GM19328 (cell line): Measurements from ENCODE around the gene INO80C.

Experiments
- ATAC-seq: cut with Tn5 transposase; IDR thresholded peaks from one replicate; pipeline ENCODE4 v1.9.1; 2021; ENCODE audit warnings: mild to moderate bottlenecking, moderate library complexity; ENCODE audit not compliant: unreplicated experiment

Gene INO80C, protein sequence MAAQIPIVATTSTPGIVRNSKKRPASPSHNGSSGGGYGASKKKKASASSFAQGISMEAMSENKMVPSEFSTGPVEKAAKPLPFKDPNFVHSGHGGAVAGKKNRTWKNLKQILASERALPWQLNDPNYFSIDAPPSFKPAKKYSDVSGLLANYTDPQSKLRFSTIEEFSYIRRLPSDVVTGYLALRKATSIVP

DNA sequence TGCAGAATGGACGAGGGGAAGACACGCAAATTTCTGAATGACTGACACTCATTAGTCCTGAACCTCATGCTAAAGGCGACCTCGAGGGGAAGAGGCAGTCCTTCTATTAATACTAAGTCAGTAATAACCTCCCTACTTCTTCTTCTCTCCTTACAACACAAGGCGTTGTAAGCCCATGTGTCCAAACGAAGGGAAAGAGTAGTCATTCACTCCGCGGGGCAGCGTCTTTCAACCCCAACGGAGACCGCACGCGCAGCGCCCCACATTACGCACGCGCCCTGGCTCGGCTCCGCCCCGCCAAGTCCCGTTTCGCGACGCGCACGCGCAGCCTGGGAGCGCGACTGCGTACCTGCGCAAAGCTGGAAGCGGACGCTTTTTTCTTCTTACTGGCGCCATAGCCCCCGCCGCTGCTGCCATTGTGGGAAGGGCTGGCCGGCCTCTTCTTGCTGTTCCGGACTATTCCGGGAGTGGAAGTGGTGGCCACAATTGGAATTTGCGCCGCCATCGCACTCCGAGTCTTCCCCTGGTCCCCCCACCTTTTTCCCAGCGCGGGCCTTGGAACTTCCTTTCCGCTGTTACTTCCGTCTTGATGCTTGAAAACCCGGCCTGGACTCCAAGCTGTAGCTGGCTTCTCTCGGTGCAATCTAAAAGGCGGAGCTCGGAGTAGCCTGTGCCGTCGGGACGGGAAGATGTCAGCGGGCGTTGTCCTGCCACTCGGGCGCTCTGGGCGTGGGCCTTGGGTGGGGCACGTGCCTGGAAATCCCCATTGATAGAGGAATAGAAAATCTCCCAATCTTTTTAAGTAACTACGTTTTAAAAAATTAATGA lies at the start of gene INO80C:
INO80C (minus strand) TSS at position 591 of the 828 bp plus-strand sequence; CDS start at position 505, 86 bp downstream.
- peak; percentile 92 for ATAC-seq

DNA sequence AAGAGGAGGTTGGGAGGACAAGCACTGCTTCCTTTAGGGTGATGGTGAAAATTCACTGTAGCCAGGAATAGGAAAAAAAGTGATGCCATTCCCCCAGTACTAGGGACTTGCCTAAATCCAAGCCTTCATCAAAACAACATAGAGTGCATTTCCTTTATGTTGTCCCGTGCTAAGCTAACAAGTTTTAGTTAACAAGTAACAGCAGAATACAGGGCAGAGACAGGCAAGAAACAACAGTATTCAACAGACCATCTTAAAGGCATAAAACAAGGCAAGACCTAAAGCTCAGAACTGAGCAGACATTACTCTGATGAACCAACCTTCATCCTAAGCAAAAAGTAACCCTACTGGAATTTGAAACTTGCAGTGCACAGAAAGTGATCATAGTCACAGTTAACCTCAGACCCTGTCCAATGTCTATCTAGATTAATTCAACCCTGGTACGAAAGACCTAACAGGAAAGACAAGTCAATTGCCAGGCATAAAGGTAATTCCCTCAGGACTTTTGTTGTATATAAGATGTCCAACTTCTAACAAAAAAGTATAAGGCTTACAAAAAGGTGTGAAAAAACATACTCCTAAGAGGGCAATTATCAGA lies 49.3 kb upstream of the INO80C start:
- no peak for ATAC-seq

DNA sequence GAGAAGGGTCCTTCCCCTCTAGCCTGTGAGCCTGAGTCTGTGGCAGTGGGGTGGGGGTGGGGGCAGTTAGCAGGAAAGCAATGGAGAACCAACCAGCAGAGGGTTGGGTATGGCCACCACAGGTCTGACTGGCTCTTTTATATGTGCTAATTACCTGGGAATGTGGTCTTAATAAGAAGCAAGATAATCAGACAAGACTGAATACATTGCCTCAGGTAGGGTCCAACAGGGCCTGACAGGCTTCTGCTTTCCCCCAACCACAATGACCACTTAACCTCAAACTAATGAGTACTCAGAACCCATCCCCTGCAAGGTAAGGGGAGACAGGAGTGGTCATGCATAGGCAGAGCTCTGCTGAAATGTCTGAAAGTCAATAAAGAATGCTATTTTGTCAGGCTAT lies 44.6 kb upstream of the INO80C start:
- ATAC-seq, result no peak

DNA sequence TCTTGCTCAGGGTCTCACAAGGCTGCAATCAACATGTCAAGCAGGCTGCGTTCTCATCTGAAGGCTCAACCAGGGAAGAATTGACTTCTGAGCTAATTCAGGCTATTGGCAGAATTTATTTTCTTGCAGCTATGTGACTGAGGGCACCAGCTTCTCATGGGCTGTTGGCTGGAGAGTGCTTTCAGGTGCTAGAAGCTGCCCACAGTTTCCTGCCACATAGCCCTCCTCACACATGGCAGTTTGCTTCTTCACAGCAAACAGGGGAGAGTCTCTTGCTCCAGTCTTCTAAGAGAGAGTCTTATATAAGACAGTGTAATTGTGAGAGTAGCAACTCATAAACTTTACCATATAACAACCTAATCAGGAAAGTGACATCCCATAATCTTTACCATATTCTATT lies 37.5 kb upstream of the INO80C start:
- no peak for ATAC-seq

DNA sequence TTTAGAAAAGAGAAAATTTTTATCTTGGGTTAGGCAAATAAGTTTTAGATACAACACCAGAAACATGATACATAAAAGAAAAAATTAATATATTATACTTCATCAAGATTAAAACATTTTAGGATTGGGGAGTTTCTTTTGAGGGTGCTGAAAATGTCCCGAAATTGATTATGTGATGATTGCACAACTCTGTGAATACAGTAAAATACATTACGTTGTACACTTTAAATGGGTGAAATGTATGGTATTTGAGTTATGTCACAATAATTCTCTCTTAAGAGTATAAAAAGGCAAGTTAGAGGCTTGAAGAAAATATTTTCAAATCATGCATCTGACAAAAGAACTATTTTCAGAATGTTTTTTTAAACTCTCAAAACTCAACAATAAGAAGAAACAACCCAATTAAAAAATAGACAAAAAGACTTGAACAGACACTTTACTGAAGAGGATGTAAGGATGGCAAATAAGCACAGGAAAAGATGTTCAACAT lies 36.2 kb upstream of the INO80C start:
- no peak for ATAC-seq

DNA sequence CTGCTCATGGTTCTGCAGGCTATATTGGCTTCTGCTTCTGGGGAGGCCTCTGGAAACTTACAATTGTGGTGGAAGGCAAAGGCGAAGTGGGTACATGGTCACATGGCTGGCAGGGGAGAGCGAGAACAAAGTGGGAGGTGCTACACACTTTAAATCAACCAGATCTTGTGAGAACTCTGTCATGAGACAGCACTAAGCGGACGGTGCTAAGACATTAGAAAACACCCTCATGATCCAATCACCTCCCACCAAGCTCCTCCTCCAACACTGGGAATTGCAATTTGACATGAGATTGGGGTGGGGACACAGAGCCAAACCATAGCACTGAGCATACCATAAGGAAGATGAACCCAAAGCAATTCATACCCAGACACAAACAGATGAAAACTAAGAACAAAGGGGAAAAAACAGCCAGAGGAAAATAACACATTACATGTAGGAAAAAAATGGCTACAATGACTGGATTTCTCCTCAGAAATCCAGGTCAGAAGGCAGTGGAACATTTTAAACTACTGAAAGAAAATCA lies 31.1 kb upstream of the INO80C start:
- no peak for ATAC-seq

GRCh38 chr18:35526495-35527059 lies 28.8 kb upstream of the INO80C start:
- no peak for ATAC-seq

DNA sequence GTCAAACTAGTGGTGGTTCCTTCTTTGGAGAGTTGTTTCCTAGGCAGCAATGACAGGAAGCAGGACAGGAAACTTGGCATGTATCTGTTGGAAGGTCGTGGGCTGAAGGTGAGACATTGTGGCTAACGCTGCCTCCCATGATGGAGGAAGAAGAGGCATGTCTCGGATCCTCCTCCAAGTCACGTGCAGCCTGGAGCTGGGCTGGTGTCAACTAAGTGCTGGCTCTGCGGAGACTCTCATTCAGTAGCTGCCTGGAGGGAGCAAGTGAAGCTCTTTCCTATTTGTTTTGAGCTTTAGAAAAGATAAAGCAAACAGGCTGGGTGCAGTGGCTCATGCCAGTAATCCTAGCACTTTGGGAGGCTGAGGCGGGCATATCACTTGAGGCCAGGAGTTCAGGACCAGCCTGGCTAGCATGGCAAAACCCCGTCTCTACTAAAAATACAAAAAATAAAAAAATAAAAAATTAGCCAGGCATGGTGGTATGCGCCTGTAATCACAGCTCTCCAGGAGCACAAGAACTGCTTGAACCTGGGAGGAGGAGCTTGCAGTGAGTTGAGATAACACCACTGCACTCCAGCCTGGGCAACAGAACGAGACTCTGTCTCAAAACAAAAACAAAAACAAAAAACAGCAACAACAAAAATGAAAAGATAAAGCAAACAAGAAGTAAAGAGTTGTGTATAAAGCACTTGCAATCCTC lies 28.2 kb upstream of the INO80C start:
- ATAC-seq, result no peak

DNA sequence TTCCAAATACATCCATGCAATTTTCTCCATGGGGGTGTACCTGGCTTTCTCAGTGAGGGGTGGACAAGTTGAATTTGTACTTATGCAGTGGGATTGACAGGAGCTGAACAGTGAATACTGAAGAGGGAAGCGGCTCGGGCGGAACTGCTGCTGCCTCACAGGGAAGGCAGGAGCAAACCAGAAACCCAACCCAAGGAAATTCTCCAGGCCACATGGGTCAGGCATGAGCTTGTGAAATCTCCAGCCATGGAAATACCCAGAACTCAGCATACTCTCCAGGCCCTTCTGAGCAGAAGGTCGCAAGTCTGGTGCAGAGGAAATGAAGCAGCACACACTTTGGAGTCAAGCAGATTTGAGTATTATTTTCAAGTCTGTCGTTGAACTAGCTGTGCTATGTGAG lies 26.5 kb upstream of the INO80C start:
- ATAC-seq, result no peak

- no peak for ATAC-seq
Observed at GRCh38 chr18:35522130-35522959, 24.6 kb upstream of the INO80C start.

GRCh38 chr18:35521133-35521532 lies 23.4 kb upstream of the INO80C start:
- ATAC-seq, result no peak

- ATAC-seq, result no peak
Observed at GRCh38 chr18:35519148-35519899, 21.6 kb upstream of the INO80C start.

- no peak for ATAC-seq
Observed at GRCh38 chr18:35517715-35518114, 20.0 kb upstream of the INO80C start.

DNA sequence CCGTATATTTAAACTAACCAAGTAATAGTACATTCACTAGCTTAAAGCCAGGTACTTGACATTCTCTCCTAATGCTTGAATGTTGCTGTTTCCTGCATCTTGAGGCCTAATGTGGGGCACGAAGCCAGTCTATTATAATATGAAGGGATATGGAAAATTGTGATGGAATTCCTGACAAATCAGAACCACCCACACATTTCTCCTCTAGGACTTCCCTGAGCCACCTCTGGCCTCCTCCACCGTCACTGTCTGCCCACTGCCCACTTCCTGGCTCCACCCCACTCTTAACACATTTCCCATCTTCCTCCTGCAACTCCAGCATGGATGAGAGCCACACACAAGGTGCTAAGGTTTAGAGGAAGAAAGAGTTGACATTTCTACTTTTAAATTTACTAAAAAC lies 19.0 kb upstream of the INO80C start:
- no peak for ATAC-seq

GRCh38 chr18:35516351-35516750 lies 18.6 kb upstream of the INO80C start:
- no peak for ATAC-seq

- ATAC-seq, result no peak
Observed at GRCh38 chr18:35515460-35516130, 17.8 kb upstream of the INO80C start.

DNA sequence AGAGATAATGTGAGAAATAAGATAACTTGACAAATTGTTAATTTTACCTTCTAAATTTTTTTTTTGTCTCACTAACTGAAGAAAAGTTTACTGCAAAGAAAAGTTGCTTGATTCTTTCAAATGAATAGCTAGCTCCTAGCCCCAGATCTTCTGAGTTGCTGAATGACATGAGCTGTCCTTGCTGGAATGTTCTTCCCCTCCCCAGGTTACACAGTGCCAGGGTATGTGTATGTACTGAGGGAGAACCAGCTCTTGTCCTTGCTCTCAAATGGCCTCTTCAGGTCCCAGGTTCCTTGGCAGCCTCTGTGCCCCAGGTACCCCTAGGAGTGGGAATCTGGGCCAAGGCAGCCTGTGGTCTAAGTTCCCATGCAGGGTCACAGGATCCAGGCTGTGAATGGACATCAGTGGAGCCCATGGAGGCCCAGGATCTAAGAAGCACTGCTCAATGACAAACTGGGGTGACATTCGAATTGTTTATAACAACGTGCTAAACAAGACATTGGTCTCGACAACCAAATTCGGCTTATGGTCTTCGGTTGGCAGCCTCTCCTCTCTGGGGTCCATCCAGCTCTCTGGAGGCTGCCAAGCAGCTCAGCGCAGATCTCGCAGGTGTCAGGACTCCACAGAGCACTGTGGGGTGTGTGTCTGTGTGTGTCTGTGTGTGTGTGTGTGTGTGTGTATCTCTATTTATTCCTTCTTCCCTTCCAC lies 17.1 kb upstream of the INO80C start:
- ATAC-seq, result no peak

- ATAC-seq, result no peak
Observed at GRCh38 chr18:35514283-35514682, 16.5 kb upstream of the INO80C start.
